Fibroblast of lung (primary cell): ENCODE results near the gene APOE.

Experiments
- CTCF ChIP-seq, 2 donors: IDR thresholded peaks in 1 of 2; conservative IDR thresholded peaks in 1 of 2; 1 replicate in 1 of 2; 2 replicates in 1 of 2; pipeline ENCODE4 v1.5.1; 2011 to 2012; ENCODE audit warnings: low read length in 2 of 2, control low read depth in 1 of 2, inconsistent platforms in 1 of 2, low read depth in 1 of 2, mild to moderate bottlenecking in 1 of 2
- EZH2 ChIP-seq: IDR thresholded peaks from 2 replicates; pipeline ENCODE4 v1.5.1; 2012; ENCODE audit warnings: low read length, control low read depth, mild to moderate bottlenecking; ENCODE audit errors: missing control alignments

GRCh38 chr19:44908074-44908835 lies 2.7 kb downstream of the APOE start:
- TF ChIP-seq CTCF (conservative IDR thresholded peaks at IDR 0.05 in 1 of 2, IDR thresholded peaks at IDR 0.05 in 1 of 2; ENCODE audit: low read depth in 1 of 2, low read length in 2 of 2) (no peak), EZH2 (no peak)
